Stimulated activated naive CD4-positive, alpha-beta T cell (primary cell): ENCODE data around the gene ERFE.
"Not testable (repeated sequence)": the region's sequence is repeated elsewhere in the genome, so short reads cannot be mapped to it uniquely, and the experiment has no call there.

Experiments used
- DNase-seq, 6 experiments: peaks; one replicate each; lab custom pipeline; 2025; lab: John Stamatoyannopoulos, UW

ERFE gene, protein sequence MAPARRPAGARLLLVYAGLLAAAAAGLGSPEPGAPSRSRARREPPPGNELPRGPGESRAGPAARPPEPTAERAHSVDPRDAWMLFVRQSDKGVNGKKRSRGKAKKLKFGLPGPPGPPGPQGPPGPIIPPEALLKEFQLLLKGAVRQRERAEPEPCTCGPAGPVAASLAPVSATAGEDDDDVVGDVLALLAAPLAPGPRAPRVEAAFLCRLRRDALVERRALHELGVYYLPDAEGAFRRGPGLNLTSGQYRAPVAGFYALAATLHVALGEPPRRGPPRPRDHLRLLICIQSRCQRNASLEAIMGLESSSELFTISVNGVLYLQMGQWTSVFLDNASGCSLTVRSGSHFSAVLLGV

DNA sequence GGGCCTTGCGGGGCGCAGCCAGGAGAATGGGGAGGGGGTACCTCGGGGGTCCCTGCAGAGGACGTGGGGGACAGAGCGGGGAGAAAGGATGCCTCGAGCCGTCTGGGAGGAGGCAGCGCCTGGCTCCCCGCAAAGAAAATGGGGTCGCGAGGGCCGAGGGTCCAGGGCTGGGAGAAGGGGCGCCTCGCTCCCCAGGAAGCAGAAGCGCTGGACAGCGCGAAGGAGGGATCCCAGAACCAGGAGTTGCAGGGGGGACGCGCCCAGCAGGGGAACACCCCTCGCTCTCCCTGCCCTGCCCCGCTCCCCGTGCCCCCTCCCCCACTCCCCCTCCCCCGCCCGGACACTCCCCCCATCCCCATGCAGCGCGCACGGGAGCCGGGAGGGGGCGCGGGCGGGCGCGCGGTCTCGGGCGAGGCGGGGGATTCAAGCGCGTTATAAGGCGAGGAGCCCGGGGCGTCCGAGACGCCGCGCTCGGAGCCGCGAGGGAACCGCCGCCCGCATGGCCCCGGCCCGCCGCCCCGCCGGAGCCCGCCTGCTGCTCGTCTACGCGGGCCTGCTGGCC is at the start of gene ERFE:
TSS of gene ERFE (plus strand) at position 462 of the 562 bp plus-strand sequence. CDS start at position 500, 38 bp downstream.
- DNase-seq = peak in 5 of 6 experiments; percentile 12 to 34 (median 13)

DNA sequence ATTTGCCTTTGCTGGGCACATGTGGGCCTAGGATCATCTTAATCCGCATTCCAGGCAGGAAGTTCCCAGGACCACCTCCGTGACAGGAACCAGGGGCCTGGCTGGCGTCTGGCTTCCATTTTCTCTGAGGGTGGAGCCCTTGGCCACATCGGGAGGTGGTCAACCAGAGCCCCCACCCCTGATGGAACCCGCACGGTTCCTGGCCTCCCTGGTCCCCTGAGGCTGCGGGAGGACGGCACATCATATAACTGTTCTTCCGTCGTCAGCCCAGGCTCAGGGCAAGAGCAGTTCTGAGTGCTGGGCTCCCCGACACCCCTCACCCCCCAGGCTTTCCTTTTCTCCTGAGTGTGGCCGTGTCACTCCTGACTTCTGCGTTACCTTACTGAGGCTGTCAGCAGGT is 45.2 kb upstream of the ERFE start:
- no peak for DNase-seq

DNA sequence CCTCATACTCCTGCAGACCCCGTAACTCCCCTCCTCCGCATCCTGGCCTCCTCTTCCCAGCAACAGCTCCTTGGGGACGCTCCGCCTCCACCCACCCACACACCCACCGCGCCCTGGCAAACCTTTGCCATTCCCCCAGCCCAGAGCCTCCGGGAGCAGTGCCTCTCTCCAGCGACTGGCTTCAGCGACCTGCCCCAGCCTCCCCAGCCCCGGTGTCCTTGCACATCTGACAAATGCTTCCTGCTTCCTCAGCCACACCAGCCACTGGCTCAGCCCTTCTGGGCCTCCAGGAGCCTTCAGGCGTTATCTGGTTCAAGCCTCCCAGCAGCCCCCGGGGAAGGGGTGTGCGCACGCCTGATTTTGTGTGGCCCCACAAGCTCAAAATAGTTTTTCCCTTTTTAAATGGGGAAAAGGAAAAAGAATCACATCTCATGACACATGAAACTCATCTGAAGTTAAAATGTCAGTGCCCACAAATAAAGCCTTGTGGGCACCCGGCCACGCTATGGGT is 44.4 kb upstream of the ERFE start:
- DNase-seq = no peak

DNA sequence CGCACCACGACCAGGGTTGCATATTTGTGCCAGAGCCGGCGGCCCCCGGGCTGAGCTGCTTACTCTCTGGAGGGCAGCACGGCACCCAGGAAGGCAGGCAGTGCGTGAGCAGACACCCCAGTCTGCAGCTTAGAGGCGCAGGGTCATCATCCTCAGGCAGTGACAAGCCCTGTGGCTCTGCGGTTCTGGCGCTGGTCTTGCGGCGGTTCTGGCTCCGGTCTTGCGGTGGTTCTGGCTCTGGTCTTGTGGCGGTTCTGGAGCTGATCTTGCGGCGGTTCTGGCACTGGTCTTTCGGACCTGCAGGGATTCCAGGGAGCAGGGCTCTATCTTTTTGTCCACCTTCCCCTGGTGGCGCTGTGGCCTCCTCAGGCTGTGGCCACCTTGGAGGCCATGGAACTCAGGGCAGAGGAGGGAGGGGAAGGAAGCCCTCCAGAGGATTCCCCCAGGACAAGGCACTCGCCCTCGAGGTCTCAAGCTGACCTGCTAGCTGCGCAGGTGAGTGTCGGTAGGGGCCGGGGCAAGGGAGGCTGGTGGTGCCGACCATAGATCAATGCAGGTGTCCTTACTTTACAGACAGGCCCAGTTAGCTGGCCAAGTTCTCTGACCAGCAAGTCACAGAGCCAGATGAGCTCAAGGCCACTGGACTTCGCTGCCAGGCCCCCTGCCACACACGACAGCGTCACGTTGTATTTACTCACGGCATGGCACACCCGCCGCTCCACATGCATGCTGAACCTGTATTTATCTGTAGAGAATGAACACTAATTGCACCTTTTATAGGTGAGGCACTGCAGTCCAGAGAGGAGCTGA is 43.7 kb upstream of the ERFE start:
- DNase-seq = no peak

DNA sequence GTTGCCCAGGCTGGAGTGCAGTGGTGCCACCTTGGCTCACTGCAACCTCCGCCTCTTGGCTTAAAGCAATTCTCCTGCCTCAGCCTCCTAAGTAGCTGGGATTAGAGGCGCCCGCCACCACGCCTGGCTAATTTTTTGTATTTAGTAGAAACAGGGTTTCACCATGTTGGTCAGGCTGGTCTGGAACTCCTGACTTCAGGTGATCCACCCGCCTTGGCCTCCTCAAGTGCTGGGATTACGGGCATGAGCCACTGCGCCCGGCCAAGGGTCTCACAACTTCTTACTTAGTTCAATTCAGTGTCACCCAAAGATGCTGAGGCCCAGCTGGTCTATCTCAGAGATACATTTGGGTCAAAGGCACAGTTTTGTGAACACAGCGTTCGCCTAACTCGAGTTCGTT is 43.1 kb upstream of the ERFE start:
- not testable (repeated sequence) for DNase-seq

DNA sequence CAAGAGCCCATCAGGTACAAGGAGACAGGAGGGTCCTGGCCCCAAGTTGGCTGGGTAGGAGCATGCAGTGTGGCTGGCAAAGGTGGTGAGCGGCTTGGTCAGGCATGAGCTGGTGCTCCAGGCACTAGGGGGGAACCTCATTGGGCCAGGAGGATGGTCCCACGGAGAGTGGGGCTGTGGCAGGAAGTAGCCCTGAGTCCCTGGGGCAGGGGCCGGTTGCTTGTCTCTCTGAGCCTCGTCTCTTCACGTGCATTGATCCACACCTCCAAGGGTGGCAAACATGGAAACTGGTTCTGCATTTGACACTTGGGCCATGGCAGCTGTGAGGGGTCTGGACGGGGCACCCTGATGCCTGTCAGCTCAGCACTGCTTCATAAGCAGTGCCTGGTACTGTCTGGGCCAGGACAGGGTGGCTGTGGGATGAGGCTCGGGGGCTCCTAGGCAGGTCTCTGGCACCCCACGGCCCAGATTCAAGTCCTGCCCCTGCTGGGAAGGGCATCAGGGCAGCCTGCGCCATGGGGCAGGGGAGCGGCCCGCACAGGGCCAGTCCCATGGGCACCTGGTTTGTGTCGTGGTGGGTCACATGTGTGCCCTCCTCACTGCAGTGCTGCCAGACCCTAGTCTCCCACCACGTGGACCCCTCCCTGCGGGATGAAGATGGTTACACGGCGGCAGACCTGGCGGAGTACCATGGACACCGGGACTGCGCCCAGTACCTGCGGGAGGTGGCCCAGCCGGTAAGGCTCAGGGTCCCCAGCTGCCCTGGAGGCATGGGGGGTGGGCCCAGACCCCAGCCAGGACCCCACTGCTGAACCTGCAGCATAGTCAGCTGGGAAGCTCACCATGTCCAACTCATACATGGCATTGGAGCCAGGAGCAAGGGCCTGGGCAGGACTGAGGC is 42.2 kb upstream of the ERFE start:
- DNase-seq = no peak

DNA sequence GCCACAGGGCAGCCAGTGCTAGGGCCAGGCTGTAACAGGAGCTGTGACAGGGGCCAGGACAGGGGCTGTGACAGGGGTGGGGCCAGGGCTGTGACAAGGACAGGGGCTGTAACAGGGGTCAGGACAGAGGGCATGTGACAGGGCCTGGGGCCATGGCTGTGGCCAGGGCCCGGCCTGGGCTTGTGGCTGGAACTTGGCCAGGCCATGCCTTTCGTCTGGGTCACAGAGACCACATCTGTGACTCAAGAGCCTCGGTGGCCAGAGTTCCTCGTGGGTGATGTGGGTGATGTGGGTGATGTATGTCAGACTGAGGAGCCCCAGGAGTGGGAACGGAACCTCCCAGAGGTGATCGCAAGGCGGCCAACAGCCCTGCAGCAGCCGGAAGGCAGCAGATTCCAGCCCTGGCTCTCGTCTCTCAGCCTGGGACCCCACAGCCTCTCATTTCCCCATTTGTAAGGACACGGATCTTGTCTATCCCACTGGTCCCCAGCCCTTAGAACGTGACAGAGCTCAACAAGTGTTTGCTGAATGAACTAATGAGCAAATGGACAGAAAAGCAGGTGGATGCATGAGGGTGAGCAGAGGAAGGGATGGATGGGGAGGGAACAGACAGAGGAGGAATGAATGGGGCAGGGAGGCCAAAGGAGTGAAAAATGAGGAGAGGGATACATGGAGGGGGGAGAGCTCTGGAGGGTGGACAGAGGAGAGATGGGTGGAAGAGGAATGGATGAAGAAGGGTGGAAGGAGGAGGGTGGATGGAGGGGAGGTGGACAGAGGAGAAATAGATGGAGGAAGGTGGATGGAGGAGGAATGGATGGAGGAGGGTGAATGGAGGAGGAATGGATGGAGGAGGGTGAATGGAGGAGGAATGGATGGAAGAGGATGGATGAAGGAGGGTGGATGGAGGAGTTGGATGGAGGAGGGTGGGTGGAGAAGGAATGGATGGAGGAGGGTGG is 41.3 kb upstream of the ERFE start:
- DNase-seq = no peak

DNA sequence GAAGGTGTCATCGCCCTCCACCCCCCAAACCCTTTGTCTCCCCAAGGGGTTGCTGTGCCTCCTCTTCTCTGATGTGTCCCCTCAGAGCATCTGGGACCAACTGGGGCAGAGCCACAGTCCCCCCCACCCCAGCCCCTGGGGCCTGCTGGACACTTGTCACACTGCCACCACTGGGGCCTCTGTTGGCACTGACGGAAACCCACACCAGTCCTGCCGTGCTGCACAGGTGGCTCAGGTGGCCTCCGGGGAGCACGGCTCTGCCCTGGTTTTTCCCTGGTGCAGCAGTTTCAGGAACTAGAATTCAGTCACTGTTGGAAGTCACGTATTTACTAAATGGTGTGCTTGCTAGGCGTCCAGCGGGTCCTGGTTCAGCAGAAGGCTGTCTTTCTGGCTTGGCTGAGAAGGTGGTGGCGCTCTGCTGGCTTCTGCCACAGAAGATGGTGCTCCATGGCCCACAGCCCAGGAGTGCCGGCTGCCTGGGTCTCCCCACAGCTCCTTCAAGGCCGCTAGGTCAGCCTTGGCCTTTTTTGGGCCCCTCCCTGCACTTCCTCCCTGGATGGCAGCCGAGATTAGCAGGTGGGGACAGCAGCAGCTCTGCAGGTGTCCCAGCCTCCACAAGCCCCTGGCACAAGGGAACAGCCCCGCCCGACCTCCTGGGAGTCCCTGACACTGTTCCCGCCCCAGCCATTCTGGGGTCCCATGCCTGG is 38.9 kb upstream of the ERFE start:
- no peak for DNase-seq

DNA sequence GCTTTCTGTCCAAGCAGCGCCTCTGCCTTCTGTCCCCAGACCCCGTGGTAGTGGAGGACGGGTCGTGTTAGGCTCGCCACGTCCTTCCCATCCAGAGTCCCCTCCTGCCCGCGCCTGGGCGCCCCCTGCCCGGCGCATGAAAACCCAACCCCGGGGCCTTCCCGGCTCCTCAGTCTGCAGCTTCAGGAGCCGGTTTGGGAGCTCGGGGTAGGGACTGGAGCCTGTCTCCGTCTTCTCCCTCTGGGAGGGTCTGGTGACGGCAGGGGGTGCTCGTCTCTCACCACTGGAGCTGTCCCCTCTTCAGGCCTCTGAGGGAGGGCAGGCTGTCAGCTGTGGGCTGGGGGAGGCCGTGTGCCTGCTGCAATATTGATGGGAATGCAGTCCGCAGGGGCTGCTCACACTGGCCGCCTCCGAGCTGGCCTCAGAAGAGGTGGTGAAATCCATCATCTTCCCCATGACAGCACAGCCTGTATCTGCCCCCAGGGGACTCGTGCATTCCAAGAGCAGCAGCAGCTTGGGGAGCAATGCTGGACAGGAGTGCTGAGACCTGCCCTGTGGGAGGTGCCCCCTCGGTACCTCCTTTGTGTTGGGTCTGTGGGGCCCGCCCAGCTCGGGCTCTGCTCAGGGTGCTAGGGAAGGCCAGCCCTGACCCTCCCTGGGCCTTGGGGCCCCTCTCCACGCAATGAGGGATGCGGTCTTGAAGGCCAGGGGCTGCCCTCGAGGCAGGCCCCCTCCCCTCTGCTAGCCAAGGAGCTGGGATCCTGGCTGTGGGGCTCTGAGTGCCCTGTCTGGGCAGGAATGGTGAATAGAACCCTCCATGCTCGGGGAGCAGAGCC is 38.1 kb upstream of the ERFE start:
- DNase-seq = no peak

DNA sequence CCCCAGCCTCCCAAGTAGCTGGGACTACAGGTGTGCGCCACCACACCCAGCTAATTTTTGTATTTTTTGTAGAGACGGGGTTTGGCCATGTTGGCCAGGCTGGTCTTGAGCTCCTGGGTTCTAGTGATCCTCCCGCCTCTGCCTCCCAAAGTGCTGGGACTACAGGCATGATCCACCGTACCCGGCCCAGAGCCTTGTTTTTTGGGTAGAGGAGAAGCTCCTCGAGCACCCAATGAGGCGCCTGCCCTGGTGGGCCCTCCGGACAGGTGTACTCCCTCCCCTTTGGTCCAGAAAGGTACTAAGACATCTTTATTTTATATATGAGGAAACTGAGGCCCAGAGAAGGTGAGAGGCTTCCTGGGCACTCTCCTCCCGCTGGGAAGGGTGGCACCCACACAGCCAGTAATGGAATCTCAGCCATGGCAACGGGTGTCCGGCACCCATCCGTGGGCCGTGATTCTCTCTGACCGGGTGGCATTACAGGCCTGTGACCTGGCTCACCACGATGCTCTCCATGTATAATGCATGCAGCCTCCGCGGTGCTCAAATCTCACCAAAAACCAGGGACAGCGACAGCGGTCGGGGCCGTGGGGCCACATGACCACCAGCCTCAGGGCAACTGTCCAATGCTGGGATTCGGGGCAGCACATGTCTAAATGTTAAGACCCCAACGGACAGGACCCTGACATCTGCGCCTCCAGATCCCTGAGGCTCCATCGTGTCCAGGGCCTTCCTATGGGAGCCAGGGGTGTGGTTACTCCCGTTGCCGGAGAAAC is 37.1 kb upstream of the ERFE start:
- DNase-seq = no peak

DNA sequence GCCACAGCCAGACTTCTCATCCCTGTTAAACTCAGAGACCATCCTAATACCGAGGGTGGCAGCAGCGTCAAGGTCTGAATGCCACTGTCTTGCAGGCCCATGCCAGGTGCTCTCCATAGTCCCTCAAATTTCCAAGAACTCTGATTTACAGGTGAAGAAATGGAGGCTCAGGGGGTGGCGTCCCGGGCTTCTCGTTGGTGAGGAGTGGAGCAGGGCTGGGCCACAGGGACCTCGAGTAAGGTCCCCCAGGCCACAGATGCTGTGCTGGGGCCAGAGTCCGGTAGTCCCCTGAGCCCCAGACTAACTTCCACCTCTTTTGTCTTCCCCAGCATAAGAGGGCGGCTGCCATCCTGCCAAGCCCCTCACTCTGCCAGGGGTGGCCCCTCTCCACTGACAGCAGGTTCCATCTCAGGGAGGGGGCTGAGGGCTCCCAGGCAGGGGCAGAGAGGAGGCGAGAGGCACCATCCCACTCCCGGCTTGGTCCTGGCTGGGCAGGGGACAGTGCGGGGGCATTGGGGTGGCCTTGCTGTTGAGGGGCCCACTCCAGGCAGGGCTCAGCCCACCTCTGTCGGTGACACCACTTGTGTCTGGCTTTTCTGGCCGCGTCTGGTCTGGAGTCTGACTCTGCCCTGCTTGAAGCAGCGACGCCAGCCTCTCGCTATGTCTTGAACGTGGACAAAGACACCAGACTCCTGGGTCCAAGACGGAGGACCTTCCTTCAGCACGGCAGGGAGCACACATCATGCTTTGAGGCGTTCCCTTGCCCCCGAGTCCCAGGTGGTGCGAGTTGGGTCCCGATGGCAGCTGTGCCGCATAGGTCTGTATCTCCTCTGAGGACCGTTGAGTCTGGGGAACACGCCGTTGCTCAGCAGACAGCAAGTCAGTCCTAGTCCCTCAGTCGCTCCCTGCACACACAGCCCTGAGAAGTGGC is 36.2 kb upstream of the ERFE start:
- DNase-seq = no peak

DNA sequence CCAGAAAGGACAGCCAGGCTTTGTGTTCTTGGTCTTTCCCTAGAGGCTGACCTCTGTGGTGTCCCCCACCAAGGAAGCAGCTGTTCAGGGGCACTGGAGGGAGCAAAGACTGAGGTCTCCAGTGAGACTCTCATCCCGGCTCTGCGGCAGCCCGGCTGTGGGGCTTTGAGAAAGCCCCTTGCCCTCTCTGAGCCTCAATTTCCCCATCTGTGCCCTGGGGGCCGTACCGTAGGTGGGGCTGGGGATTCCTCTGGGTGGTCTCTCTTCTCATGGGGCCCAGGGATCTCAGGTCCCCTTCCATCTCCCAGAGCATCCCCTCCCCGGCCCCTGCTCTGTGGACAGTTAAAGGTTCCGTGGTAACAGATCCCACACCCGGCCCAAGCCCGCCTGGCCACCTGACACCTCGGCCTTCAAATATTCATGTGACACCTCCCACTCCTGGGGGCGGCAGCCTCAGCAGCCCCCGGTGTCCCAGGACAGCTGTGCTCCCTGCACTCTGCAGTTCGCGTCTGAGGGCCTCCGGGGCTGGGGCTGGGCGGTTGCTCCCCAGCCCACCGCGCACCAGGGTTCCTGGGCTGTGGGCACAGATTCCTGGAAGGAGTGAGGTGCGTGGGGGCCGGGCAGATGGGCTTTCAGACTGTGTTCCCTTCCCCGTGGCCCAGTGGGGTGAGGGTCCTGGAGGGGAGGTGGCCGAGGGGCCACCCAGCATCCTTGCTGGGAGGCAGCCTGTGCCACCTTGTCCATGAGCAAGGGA is 35.4 kb upstream of the ERFE start:
- no peak for DNase-seq

DNA sequence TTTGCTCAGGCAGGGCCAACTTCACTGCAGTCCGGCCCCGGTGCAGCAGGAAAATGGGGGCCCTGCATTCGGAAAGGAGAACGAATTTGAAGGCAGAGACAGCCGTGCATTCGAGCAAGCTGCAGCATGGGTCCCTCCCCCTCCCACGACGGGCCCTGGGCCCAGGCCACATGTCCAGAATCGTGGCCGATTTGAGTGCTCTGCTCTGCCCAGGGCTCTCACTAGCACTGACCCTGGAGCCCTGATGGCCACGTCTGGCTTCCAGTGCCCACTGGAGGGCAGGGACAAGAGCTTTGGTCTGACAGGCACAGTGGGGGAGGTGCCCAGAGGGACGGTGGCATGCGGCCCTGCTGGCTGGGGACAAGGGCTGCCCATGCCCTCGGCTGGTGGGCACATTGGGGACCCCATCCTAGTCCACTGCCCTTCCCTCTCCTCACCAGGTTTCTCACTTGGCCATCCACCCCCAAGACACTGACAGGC is 34.7 kb upstream of the ERFE start:
- no peak for DNase-seq

DNA sequence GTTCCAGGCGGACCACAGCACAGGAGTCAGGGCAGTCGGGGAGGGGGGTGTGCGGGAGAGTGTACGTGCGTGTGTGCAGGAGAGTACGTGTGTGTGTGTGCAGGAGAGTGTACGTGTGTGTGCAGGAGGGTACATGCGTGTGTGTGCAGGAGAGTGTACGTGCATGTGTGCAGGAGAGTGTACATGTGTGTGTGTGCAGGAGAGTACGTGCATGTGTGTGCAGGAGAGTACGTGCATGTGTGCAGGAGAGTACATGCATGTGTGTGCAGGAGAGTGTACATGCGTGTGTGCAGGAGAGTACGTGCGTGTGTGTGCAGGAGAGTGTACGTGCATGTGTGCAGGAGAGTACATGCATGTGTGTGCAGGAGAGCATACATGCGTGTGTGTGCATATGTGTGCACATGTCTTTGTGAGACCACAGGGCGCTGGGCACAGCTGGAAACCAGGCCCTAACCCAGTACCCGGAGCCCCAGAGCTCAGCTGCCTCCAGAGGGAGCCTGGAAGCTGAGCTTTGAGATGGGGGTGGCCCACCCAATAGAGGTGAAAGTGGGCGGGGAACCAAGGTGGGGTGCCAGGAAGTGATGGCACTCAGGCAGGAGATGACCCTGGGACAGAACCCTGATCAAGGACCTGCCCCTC is 34.2 kb upstream of the ERFE start:
- DNase-seq = no peak

DNA sequence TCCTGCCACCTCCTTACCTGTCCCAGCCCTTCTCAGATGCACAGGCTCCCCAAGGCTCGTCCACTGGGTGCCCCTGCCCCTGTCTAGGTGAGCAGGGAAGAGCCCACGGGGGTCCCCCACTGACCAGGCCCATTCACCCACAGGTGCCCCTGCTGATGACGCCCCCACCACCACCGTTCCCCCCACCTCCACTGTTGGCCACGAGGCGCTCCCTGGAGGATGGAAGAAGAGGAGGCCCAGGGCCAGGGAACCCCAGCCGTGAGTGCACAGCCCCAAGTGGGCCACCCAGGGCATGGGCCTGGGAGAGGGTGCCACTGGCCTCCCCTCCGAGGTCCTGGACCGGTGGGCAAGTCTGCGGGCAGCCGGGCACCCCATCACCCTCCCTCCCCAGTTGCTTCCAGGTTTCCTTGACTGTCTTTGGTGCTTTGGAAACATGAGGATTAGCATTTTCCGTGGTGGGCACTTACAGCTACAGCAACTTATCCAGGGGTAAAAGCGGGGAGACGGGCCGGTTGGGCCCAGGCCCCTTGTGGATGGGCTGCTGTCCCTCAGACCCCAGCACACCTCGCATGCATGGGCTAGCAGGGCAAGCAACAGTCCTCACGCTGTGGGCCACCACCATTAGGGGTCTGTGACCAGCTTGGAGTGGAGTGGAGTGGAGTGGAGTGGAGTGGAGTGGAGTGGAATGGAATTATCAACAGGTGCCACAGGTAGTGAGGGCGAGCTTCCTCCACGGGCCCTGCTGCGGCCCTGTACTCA is 33.5 kb upstream of the ERFE start:
- no peak for DNase-seq
